Right cardiac atrium (tissue), 5 donors: Measurements from ENCODE around the gene TAX1BP3. TPM values are rescaled to one million over a fixed set of nuclear protein-coding genes. Genes with fewer than 3 reads are reported as not detected.
A peak's percentile ranks its signal among the peaks of the same experiment; 100 is the strongest.

Experiments
- ATAC-seq, 2 donors: fragments of 200-7000 bp; cut with Tn5 transposase; one replicate each; pipeline versions ENCODE4 v1.8.0 to v1.9.1; 2020; ENCODE audit warnings: moderate library complexity in 2 of 2, mild to moderate bottlenecking in 1 of 2
- DNase-seq, 3 donors: peaks; one replicate each; pipeline ENCODE4 v3.0.0-alpha.2; 2020
- H3K27ac ChIP-seq: one replicate; pipeline ENCODE4 v1.5.1; 2013; ENCODE audit warnings: mild to moderate bottlenecking, low read length, control low read depth, moderate library complexity
- H3K27me3 ChIP-seq: one replicate; pipeline ENCODE4 v1.6.1; 2013; ENCODE audit not compliant: control insufficient read depth, insufficient read depth
- H3K4me1 ChIP-seq: one replicate; pipeline ENCODE4 v1.6.1; 2013; ENCODE audit warnings: low read length; ENCODE audit not compliant: control insufficient read depth, insufficient read depth
- H3K4me3 ChIP-seq: one replicate; pipeline ENCODE4 v1.5.1; 2013; ENCODE audit warnings: low read length, control low read depth
- H3K9me3 ChIP-seq: one replicate; pipeline ENCODE4 v1.6.1; 2013; ENCODE audit warnings: low read length; ENCODE audit not compliant: control insufficient read depth
- WGBS: extraction: QIAGEN DNeasy Blood & Tissue Kit; methylation state at CpG from one replicate; pipeline ENCODE4 v1.1.7; 2013; 5-methylcytosine and 5-hydroxymethylcytosine counted together
- intact Hi-C, 4 donors: fragments of 100-400 bp; cut with DNase I; formaldehyde crosslinking; loops; one replicate each; pipeline versions ENCODE4 v1.11.0 to v1.14.0; 2022 to 2023
- polyA plus RNA-seq: library from polyadenylated mRNA; stranded (reverse); fragments of 200-250 nt; gene quantifications from one replicate; pipeline ENCODE4 v1.2.3, GENCODE V29; 2013
- total RNA-seq, 4 donors: library from RNA; stranded (reverse); fragmentation: NEBNext Ultra II Directional; extraction: Animal tissue kit (Norgen Biotek cat#: 25700); gene quantifications; one replicate each; pipeline ENCODE4 v1.2.1, GENCODE V29; 2021
- donor health status: healthy with polysubstance abuse.
- donor health status: DM: no; HTN: yes; CAD: no.
- donor health status: DM: no; HTN: no; CAD: no.
- donor health status: DM: no; HTN: yes; CAD: no; lungs with severe emphysema.
- donor health status: DM: yes; HTN: yes; CAD: no.

The TAX1BP3 gene
- total and polyA plus RNA-seq, 5 donors: 156 to 248 (median 184) TPM

- intact Hi-C loops: no loop called here
- H3K27ac ChIP-seq: no peak overlapping the region
- WGBS: 33% methylated on average over 19 of the region's 19 CpGs
- peak in 1 of 2 donors; percentile 33 for ATAC-seq
- no peak overlapping the region for H3K4me3 ChIP-seq
- H3K9me3 ChIP-seq: no peaks in the 10 kb centered on the region
- DNase-seq: no peak
- no peaks in the 10 kb centered on the region for H3K4me1 ChIP-seq
- H3K27me3 ChIP-seq: no peaks in the 10 kb centered on the region
Observed at GRCh38 chr17:3688027-3688553, 19.7 kb upstream of the TAX1BP3 start.

DNA sequence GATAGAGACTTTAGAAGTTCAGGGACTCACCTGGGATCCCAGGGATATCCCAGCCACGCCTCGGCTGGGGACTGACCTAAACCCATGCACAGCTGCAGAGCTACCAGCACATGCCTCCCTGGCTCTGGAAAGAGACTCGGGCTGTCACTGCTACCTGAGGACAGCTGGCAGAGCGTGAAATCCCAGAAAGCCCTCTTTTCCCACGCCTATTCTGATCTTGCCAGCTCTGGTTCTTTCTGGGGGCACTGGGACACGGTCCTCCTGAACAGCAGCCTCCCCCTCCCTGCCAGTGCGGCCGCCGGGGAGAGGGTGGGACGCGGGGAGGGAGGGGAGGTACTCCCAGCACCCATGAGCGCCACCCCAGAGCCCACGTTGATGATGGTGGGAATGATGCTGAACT lies 16.8 kb upstream of the TAX1BP3 start:
- ATAC-seq (no peak), DNase-seq (peak in 1 of 3 donors; percentile 23)
- H3K4me1 ChIP-seq: no peaks in the 10 kb centered on the region
- intact Hi-C loops: no loop called here
- no peaks in the 10 kb centered on the region for H3K27me3 ChIP-seq
- WGBS: 41% methylated on average over 13 of the region's 13 CpGs
- no peak overlapping the region for H3K27ac ChIP-seq
- H3K4me3 ChIP-seq: no peak overlapping the region
- no peaks in the 10 kb centered on the region for H3K9me3 ChIP-seq

DNA sequence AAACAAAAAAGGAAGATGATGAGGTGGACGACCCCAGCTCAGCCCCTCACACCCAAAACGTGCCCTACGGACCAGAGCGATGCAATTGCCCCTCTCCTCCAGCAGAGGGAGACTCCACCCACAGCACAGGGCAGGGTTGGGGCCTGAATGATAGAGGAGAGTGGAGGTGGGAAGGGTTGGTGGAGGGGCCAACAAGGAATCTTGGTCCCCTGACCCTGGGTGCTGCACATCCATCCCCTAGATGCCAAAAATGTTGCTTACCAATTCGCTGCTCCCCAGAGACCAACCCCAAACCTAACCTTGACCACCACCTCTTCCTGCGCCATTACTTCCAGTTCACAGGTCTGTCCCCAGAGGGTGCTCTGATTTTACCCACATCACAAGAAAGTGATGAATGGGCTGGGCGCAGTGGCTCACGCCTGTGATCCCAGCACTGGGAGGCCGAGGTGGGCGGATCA lies 14.7 kb upstream of the TAX1BP3 start:
- Histone ChIP-seq H3K27me3 (no peaks in the 10 kb centered on the region), H3K4me3 (no peak overlapping the region), H3K27ac (no peak overlapping the region), H3K4me1 (no peaks in the 10 kb centered on the region), H3K9me3 (no peaks in the 10 kb centered on the region)
- intact Hi-C loops: no loop called here
- ATAC-seq (peak; percentile 71 to 73), DNase-seq (peak in 1 of 3 donors; percentile 56)
- WGBS: 29% methylated on average over 10 of the region's 10 CpGs

DNA sequence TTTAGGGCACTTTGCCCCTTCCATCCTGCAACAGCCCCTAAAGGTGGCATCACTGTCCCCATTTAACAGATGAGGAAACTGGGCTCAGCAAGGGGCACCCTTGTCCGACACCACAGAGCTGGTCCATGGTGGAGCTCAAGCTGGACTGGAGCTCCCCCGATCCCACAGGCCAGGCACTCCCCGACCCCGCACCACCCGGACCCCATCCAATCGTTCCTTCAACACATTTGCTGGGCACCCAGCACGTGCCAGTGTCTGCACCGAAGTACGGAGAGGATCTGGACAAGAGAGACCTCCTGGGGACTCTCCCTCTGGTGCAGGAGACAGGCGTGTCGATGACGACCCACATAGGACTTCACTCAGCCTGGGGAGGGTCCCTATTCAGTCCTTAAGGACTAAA lies 13.7 kb upstream of the TAX1BP3 start:
- Histone ChIP-seq H3K27ac (no peak overlapping the region), H3K4me1 (no peaks in the 10 kb centered on the region), H3K4me3 (no peak overlapping the region), H3K27me3 (no peaks in the 10 kb centered on the region), H3K9me3 (no peaks in the 10 kb centered on the region)
- WGBS: 86% methylated on average over 12 of the region's 12 CpGs
- ATAC-seq: peak in 1 of 2 donors; percentile 21
- intact Hi-C loops: no loop called here
- DNase-seq: no peak

- ATAC-seq: no peak
- no peak overlapping the region for H3K4me3 ChIP-seq
- H3K9me3 ChIP-seq: no peaks in the 10 kb centered on the region
- H3K4me1 ChIP-seq: no peaks in the 10 kb centered on the region
- H3K27me3 ChIP-seq: no peaks in the 10 kb centered on the region
- no peak overlapping the region for H3K27ac ChIP-seq
- intact Hi-C loops: no loop called here
- 76% methylated on average over 20 of the region's 20 CpGs for WGBS
- DNase-seq: no peak
Observed at GRCh38 chr17:3681565-3681964, 13.2 kb upstream of the TAX1BP3 start.

- Histone ChIP-seq H3K4me1 (no peaks in the 10 kb centered on the region), H3K27ac (no peak overlapping the region), H3K27me3 (no peaks in the 10 kb centered on the region), H3K9me3 (no peaks in the 10 kb centered on the region), H3K4me3 (no peak overlapping the region)
- DNase-seq (no peak), ATAC-seq (no peak)
- intact Hi-C loops: no loop called here
- 89% methylated on average over 12 of the region's 12 CpGs for WGBS
Observed at GRCh38 chr17:3681057-3681456, 12.7 kb upstream of the TAX1BP3 start.

GRCh38 chr17:3679531-3680126 lies 11.3 kb upstream of the TAX1BP3 start:
- Histone ChIP-seq H3K4me3 (no peak overlapping the region), H3K4me1 (no peaks in the 10 kb centered on the region), H3K9me3 (no peaks in the 10 kb centered on the region), H3K27me3 (no peaks in the 10 kb centered on the region), H3K27ac (no peak overlapping the region)
- 51% methylated on average over 20 of the region's 20 CpGs for WGBS
- no peak for DNase-seq
- intact Hi-C loops: no loop called here
- no peak for ATAC-seq

DNA sequence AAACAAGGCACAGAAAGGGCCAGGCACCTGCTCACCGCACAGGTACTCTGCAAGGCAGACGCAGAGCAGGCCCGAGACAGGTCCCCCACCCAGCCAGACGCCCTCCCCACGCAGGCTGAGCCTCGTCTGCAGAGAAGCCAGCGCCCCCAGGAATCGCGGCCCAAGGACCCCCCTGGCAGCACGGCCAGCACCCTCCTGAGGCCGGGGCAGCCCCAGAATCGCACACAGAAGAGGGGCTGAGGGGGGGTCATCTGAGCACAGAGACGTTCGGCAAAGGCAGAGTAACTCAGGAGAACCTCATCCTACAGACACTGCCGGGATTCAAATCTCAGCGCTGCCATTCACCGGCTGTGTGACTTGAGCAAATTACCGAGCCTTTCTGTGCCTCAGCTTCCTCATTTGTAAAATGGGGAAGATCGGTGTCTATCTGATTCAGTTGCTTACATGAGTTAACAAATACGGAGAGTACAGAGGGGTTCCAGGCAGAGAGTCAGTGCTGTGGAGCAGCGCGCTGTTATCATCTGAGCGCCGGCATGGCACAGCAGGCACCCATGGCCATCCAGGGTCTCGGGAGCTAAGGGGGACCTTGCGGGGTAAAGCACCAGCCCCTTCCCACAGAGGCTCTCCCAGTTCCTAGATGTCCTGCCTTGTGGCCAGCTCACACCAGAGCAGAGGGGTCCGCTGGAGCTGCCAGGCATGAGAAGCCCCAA lies 10.6 kb upstream of the TAX1BP3 start:
- ATAC-seq: no peak
- intact Hi-C loops: no loop called here
- Histone ChIP-seq H3K4me1 (no peaks in the 10 kb centered on the region), H3K27ac (no peak overlapping the region), H3K27me3 (no peaks in the 10 kb centered on the region), H3K4me3 (no peak overlapping the region), H3K9me3 (no peaks in the 10 kb centered on the region)
- 84% methylated on average over 27 of the region's 27 CpGs for WGBS
- DNase-seq: peak in 1 of 3 donors; percentile 20

DNA sequence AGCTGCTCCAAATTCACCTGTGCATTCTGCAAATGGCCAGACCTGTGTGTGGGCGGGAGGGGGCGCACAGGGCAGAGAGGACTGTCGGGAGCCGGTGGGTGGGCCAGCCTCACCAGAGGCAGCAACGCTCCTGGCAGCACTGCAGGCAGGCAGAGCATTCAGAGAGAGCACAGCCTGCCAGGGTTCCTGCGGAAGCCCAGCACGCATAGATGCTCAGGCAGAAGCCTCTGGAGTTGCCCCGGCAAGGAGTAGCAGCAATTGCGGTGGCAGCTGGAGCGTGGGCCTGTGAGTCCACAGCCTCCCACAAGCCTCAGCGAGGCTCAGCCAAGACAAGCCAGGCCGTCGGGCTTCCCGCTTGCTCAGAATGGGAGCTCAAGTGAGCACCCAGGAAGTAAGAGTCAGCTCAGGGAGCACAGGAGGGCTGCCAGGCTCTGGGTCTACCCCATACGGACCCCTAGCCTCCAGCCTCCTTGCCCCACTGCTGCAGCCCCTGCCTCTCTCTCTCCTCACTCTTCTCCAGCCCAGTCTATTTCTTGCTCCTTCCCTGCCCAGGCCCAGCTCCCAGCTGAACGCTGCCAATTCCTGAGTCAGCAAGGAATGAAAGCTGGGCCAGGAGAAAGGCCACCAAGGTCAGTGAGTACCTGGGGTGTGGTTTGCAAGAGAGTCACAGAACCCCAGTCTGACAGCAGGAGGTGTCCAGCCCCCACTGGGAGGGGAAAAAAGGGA lies 9.9 kb upstream of the TAX1BP3 start:
- DNase-seq: peak in 2 of 3 donors; percentile 25 to 37
- no peaks in the 10 kb centered on the region for H3K27me3 ChIP-seq
- intact Hi-C loops: no loop called here
- H3K4me1 ChIP-seq: no peaks in the 10 kb centered on the region
- no peak for ATAC-seq
- H3K9me3 ChIP-seq: no peaks in the 10 kb centered on the region
- no peak overlapping the region for H3K4me3 ChIP-seq
- H3K27ac ChIP-seq: no peak overlapping the region
- 48% methylated on average over 16 of the region's 16 CpGs for WGBS

DNA sequence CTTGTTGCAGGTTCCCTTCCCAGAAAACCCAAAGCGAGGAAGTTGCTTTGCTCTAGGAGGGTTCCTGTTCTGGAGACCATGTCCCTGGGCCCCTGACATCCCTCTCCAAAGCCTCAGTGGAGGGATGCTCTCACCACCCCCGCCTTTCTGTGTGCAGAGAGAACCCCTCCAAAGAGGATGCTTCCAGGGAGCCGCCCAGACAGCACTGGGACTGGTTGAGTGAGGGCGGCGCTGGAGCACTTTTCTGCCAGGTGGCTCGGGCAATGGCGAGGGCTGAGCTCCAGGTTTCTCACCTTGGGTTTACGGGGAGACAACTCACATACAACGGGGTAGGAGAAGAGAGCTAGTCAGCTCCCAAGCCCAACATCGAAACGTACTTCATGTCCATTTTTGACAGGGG lies 7.5 kb upstream of the TAX1BP3 start:
- H3K27me3 ChIP-seq: no peaks in the 10 kb centered on the region
- intact Hi-C loops: no loop called here
- DNase-seq (peak in 1 of 3 donors; percentile 17), ATAC-seq (no peak)
- no peak overlapping the region for H3K27ac ChIP-seq
- no peaks in the 10 kb centered on the region for H3K4me1 ChIP-seq
- no peaks in the 10 kb centered on the region for H3K9me3 ChIP-seq
- H3K4me3 ChIP-seq: no peak overlapping the region
- 80% methylated on average over 11 of the region's 11 CpGs for WGBS

GRCh38 chr17:3672571-3672970 lies 4.2 kb upstream of the TAX1BP3 start:
- intact Hi-C loops: no loop called here
- no peak for ATAC-seq
- Histone ChIP-seq H3K27ac (no peak overlapping the region), H3K4me1 (no peaks in the 10 kb centered on the region), H3K27me3 (no peaks in the 10 kb centered on the region), H3K9me3 (no peaks in the 10 kb centered on the region), H3K4me3 (no peak overlapping the region)
- no peak for DNase-seq
- WGBS: 95% methylated on average over 4 of the region's 4 CpGs
